GM12878 (cell line): ENCODE measurements around the gene LRR1. TPM values are rescaled to one million over a fixed set of nuclear protein-coding genes. Genes with fewer than 3 reads are reported as not detected.

ENCODE experiments used
- ATAC-seq: fragments of 200-7000 bp; cut with Tn5 transposase; 3 replicates; pipeline ENCODE4 v1.9.1; 2020; ENCODE audit warnings: mild to moderate bottlenecking, moderate library complexity
- BruUV-seq: library from RNA; stranded (reverse); fragments of 400-500 nt; replicated peaks from 2 replicates; lab custom pipeline; 2021; lab: Mats Ljungman, UMichigan
- CTCF ChIA-PET: fragments of 300-600 bp; sonication (Branson Sonifier 250); formaldehyde crosslinking; extraction: SDS; loops from one replicate; lab custom pipeline; 2021; ENCODE audit warnings: inconsistent platforms; lab: Yijun Ruan, JAX
- POLR2A ChIA-PET: fragments of 350-600 bp; formaldehyde crosslinking; extraction: SDS; loops from one replicate; lab custom pipeline; 2021; ENCODE audit warnings: inconsistent platforms; lab: Charles Lee
- RAD21 ChIA-PET: fragments of 300-600 bp; sonication (Branson Sonifier 250); formaldehyde crosslinking; loops from one replicate; lab custom pipeline; 2023; ENCODE audit warnings: antibody characterized with exemption; ENCODE audit not compliant: unreplicated experiment; lab: Charles Lee
- SMC1A ChIA-PET: fragments of 300-600 bp; sonication (Branson Sonifier 250); formaldehyde crosslinking; loops from one replicate; lab custom pipeline; 2023; ENCODE audit not compliant: unreplicated experiment, uncharacterized antibody; lab: Charles Lee
- DNase-seq: peaks from one replicate; pipeline ENCODE4 v3.0.0-alpha.2; 2011; ENCODE audit warnings: low read depth, low spot score
- FAIRE-seq: peaks from 3 replicates; lab custom pipeline; 2011; peaks lifted over from hg19 to GRCh38; lab: Jason Lieb, UNC
- H2AFZ ChIP-seq: 2 replicates; pipeline ENCODE4 v1.6.0; 2011; ENCODE audit warnings: low read depth, low read length, control low read depth; ENCODE audit not compliant: control insufficient read depth
- H3K27ac ChIP-seq: 2 replicates; pipeline ENCODE4 v1.5.1; 2011; ENCODE audit warnings: control low read depth; ENCODE audit not compliant: control insufficient read depth, insufficient read depth
- H3K27me3 ChIP-seq, 2 experiments: replicated peaks in 1 of 2; 2 replicates each; pipeline versions ENCODE4 v1.6.0 to v1.6.1; 2011; ENCODE audit warnings: low read length in 1 of 2; ENCODE audit not compliant: control insufficient read depth in 2 of 2, insufficient read depth in 2 of 2
- H3K36me3 ChIP-seq, 2 experiments: 2 replicates each; pipeline ENCODE4 v1.5.1; 2011; ENCODE audit warnings: low read length in 1 of 2; ENCODE audit not compliant: control insufficient read depth in 2 of 2, insufficient read depth in 2 of 2
- H3K4me1 ChIP-seq: 2 replicates; pipeline ENCODE4 v1.6.1; 2011; ENCODE audit warnings: mild to moderate bottlenecking, low read length, moderate library complexity, mixed read lengths; ENCODE audit not compliant: control insufficient read depth, insufficient read depth
- H3K4me2 ChIP-seq: 2 replicates; pipeline ENCODE4 v1.6.0; 2011; ENCODE audit warnings: control low read depth; ENCODE audit not compliant: control insufficient read depth, insufficient read depth
- H3K4me3 ChIP-seq: fragments of 200-600 bp; sonication (generic); 2 replicates; pipeline ENCODE4 v1.5.1; 2016
- H3K79me2 ChIP-seq: 2 replicates; pipeline ENCODE4 v1.6.0; 2011; ENCODE audit warnings: low read length; ENCODE audit not compliant: control insufficient read depth, insufficient read depth
- H3K9ac ChIP-seq: 2 replicates; pipeline ENCODE4 v1.8.0; 2011; ENCODE audit warnings: low read length, control low read depth, mixed read lengths; ENCODE audit not compliant: control insufficient read depth, insufficient read depth
- H3K9me3 ChIP-seq: replicated peaks from 3 replicates; pipeline ENCODE4 v1.5.1; 2011; ENCODE audit warnings: mild to moderate bottlenecking, low read length; ENCODE audit not compliant: control insufficient read depth, insufficient read depth
- H4K20me1 ChIP-seq: 2 replicates; pipeline ENCODE4 v1.6.0; 2011; ENCODE audit not compliant: control insufficient read depth, insufficient read depth
- BCL11A ChIP-seq: IDR thresholded peaks from 2 replicates; pipeline ENCODE4 v1.6.1; 2011; ENCODE audit warnings: low read depth, low read length
- EZH2 ChIP-seq: IDR thresholded peaks from 2 replicates; pipeline ENCODE4 v1.6.1; 2012; ENCODE audit warnings: low read depth, mild to moderate bottlenecking, control low read depth, inconsistent platforms, low read length, borderline replicate concordance; ENCODE audit not compliant: control insufficient read depth
- HCFC1 ChIP-seq: fragments of 150-350 bp; IDR thresholded peaks from 2 replicates; pipeline ENCODE4 v1.6.1; 2014; ENCODE audit warnings: low read length
- NR2C2 ChIP-seq: IDR thresholded peaks from 2 replicates; pipeline ENCODE4 v1.6.1; 2011; ENCODE audit warnings: borderline replicate concordance, low read depth; ENCODE audit not compliant: control insufficient read depth, insufficient read length
- RELA ChIP-seq: fragments of 450-650 bp; IDR thresholded peaks from 2 replicates; pipeline ENCODE4 v1.8.0; 2014; ENCODE audit warnings: borderline replicate concordance; ENCODE audit not compliant: partially characterized antibody
- TAF1 ChIP-seq: IDR thresholded peaks from 2 replicates; pipeline ENCODE4 v1.6.1; 2011; ENCODE audit warnings: mild to moderate bottlenecking, low read depth, low read length, borderline replicate concordance
- ZNF274 ChIP-seq: IDR thresholded peaks from one replicate; pipeline ENCODE4 v1.8.0; 2011; ENCODE audit not compliant: insufficient read length, insufficient read depth
- WGBS: methylation state at CpG from one replicate; pipeline ENCODE4 v1.1.6; 2016; ENCODE audit warnings: low lambda C conversion rate; ENCODE audit not compliant: insufficient replicate concordance, insufficient coverage; ENCODE audit errors: missing lambda C conversion rate; 5-methylcytosine and 5-hydroxymethylcytosine counted together
- in situ Hi-C: fragments of 300-500 bp; cut with MboI; formaldehyde crosslinking; loops from 9 replicates; pipeline ENCODE4 v1.14.3; 2018; ENCODE audit warnings: mixed read lengths
- intact Hi-C: fragments of 100-400 bp; cut with micrococcal nuclease; formaldehyde crosslinking; loops from one replicate; pipeline ENCODE4 v1.14.2; 2022; ENCODE audit not compliant: unreplicated experiment
- polyA plus RNA-seq, 11 experiments: library from polyadenylated mRNA; depleted of rRNA in 4 of 11; unstranded in 6 of 11; stranded (reverse) in 5 of 11; fragments of >200 nt; fragmentation: Nextera tagmentation in 4 of 11; fragmentation: Illumina TruSeq in 1 of 11; extraction: Ambion mirVana in 4 of 11; extraction: Trizol in 1 of 11; gene quantifications; 1 replicate in 1 of 11; 2 replicates in 10 of 11; pipeline versions ENCODE4 v1.2.1 to v1.2.3, GENCODE V29; 2011 to 2016; ENCODE audit warnings: inconsistent platforms in 2 of 11, missing spikeins in 2 of 11, low read depth in 1 of 11
- total RNA-seq, 4 experiments: library from RNA; depleted of rRNA in 3 of 4; stranded (reverse); fragments of >200 nt in 3 of 4; fragmentation: Illumina TruSeq in 1 of 4; extraction: Trizol in 1 of 4; gene quantifications; 2 replicates each; pipeline versions ENCODE4 v1.2.1 to v1.2.3, GENCODE V29; 2013 to 2021

LRR1 gene
- total and polyA plus RNA-seq, 10 of the 15 experiments (the other 5 are each of a cell fraction or from before 2014, with no cell fraction given): 36.9 to 110 (median 53.1) TPM

- TF ChIP-seq RELA (no peak), BCL11A (no peak), ZNF274 (no peak), NR2C2 (no peak), HCFC1 (no peak), TAF1 (no peak), EZH2 (no peak)
- Histone ChIP-seq H3K27me3 (no peaks in the 10 kb centered on the region), H3K4me3 (no peak overlapping the region), H3K9ac (no peak overlapping the region), H3K4me2 (no peak overlapping the region), H3K9me3 (no peaks in the 10 kb centered on the region), H3K36me3 (peaks cover 2 to 8% of the 10 kb centered on the region in 2 experiments; a peak in 3 of 4 replicates), H4K20me1 (no peaks in the 10 kb centered on the region), H2AFZ (no peak overlapping the region), H3K27ac (no peak overlapping the region), H3K4me1 (no peaks in the 10 kb centered on the region), H3K79me2 (peaks cover 17% of the 10 kb centered on the region)
- ATAC-seq: no peak
- RAD21 ChIA-PET: interaction anchor here (0.8 kb wide), 1 partner anchor 12 kb away, joined by 3 read pairs; the partner anchor contains the start of gene RPL36AL
- intact Hi-C loops (no loop called here), in situ Hi-C loops (no loop called here)
- FAIRE-seq: no peak
- WGBS: 98% methylated on average over 6 of the region's 6 CpGs
- SMC1A ChIA-PET: interaction anchor here (0.9 to 1.2 kb wide), 2 partner anchors 9 to 13 kb away, joined by 3 to 4 read pairs; partner anchors contain the start of gene LRR1
- no TSS peak for BruUV-seq
- POLR2A ChIA-PET: interaction anchor here (1.4 to 2.0 kb wide), 2 partner anchors 12 to 17 kb away, joined by 4 to 8 read pairs; partner anchors contain the start of genes MGAT2 and RPL36AL
- CTCF ChIA-PET: interaction anchor here (0.8 kb wide), 2 partner anchors 9 to 13 kb away, joined by 3 to 4 read pairs; partner anchors contain the start of genes LRR1 and RPL36AL
- no peak for DNase-seq
Observed at GRCh38 chr14:49607583-49607982, 8.8 kb downstream of the LRR1 start.
